Duodenal mucosa (tissue), 2 donors: Measurements from ENCODE around the gene IL6.

Source experiments
- H3K27ac ChIP-seq: one replicate; pipeline ENCODE4 v1.7.0; 2013; ENCODE audit warnings: low read depth, low read length
- H3K27me3 ChIP-seq, 2 donors: one replicate each; pipeline ENCODE4 v1.7.0; 2013; ENCODE audit warnings: low read length in 2 of 2, control low read depth in 1 of 2; ENCODE audit not compliant: insufficient read depth in 2 of 2, control insufficient read depth in 1 of 2
- H3K36me3 ChIP-seq, 2 donors: one replicate each; pipeline ENCODE4 v1.7.0; 2013; ENCODE audit warnings: low read length in 2 of 2, control low read depth in 1 of 2; ENCODE audit not compliant: insufficient read depth in 2 of 2, control insufficient read depth in 1 of 2
- H3K4me1 ChIP-seq, 2 donors: one replicate each; pipeline ENCODE4 v1.7.0; 2013; ENCODE audit warnings: low read length in 2 of 2, control low read depth in 1 of 2; ENCODE audit not compliant: insufficient read depth in 2 of 2, control insufficient read depth in 1 of 2
- H3K4me3 ChIP-seq, 2 donors: one replicate each; pipeline ENCODE4 v1.7.0; 2013; ENCODE audit warnings: low read length in 2 of 2, low read depth in 1 of 2
- H3K9ac ChIP-seq, 2 donors: one replicate each; pipeline ENCODE4 v1.7.0; 2013; ENCODE audit warnings: low read length in 2 of 2, low read depth in 1 of 2
- H3K9me3 ChIP-seq, 2 donors: one replicate each; pipeline ENCODE4 v1.7.0; 2013; ENCODE audit warnings: low read length in 2 of 2, control low read depth in 1 of 2; ENCODE audit not compliant: control insufficient read depth in 1 of 2

The IL6 gene

DNA sequence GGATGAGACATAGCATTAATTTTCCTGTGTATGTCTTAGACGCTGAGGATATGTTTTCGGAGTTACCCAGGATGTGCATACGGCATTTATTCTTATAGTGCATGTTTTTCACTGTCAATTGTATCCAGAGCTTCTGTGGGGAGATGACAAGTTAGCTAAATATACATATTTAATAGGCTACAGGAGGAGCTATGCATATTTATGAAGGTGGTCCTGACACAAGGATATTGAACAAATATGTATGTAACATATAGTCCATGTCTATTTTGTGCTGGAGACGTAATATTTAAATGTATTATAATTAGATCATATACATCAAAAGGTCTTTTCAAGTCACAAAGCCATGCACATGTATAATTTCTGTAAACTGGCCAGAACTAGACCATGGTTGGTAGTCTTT lies 16.0 kb downstream of the IL6 start:
- no peaks in the 10 kb centered on the region for H3K36me3 ChIP-seq
- H3K27ac ChIP-seq, result no peak overlapping the region
- no peak overlapping the region for H3K9ac ChIP-seq
- no peaks in the 10 kb centered on the region for H3K4me1 ChIP-seq
- no peaks in the 10 kb centered on the region for H3K9me3 ChIP-seq
- no peaks in the 10 kb centered on the region for H3K27me3 ChIP-seq
- H3K4me3 ChIP-seq, result no peak overlapping the region

DNA sequence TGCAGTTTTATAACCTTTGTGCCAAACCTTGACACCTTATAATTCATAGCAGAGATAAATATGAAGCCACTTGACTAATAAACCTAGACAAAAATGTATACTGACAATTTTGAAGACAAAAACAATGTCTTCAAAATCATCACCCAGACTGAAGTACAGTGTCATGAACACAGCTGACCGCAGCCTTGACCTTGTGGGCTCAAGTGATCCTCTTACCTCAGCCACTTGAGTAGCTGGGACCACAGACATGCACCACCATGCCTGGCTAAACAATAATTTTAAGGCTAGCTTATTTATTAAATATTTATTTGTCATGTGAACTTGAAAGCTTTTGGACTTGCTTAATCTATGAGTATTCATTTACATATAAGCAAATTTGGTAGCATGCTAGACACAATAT lies 24.3 kb downstream of the IL6 start:
- no peaks in the 10 kb centered on the region for H3K36me3 ChIP-seq
- no peak overlapping the region for H3K27ac ChIP-seq
- no peaks in the 10 kb centered on the region for H3K9me3 ChIP-seq
- no peaks in the 10 kb centered on the region for H3K27me3 ChIP-seq
- no peak overlapping the region for H3K4me3 ChIP-seq
- no peak overlapping the region for H3K9ac ChIP-seq
- H3K4me1 ChIP-seq, result no peaks in the 10 kb centered on the region

DNA sequence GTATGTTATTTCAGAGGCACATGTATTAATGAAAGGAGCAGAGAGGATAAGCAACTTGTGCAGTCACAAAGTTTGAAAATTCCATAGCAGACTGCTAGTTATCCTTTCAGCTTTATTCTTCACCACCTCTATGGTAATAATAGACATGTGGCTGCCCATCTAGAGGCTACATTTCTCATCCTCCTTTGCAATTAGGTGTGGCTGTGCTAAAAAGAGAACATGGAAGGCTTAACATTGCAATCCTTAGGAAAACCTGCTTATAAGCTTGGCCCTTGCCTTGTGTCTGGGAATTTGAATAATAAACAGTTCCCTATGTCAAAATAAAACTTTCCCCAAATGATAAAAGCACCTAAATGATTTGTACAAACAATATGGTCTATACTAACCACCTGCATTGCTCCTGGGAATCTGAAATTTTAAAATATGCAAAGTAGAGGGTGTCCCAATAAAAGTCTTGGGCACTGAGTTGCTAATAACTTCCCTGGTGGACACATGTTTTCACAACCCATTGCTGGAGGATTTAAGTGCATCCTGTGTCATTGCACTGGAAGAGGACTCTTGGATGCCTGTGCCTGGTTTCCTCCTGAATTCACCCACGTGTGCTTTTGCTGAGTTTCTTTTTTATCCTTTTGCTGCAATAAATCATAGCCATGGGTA lies 30.5 kb downstream of the IL6 start:
- H3K27me3 ChIP-seq, result no peaks in the 10 kb centered on the region
- no peaks in the 10 kb centered on the region for H3K36me3 ChIP-seq
- H3K9ac ChIP-seq, result no peak overlapping the region
- no peak overlapping the region for H3K4me3 ChIP-seq
- no peaks in the 10 kb centered on the region for H3K9me3 ChIP-seq
- H3K4me1 ChIP-seq, result no peaks in the 10 kb centered on the region
- H3K27ac ChIP-seq, result no peak overlapping the region

DNA sequence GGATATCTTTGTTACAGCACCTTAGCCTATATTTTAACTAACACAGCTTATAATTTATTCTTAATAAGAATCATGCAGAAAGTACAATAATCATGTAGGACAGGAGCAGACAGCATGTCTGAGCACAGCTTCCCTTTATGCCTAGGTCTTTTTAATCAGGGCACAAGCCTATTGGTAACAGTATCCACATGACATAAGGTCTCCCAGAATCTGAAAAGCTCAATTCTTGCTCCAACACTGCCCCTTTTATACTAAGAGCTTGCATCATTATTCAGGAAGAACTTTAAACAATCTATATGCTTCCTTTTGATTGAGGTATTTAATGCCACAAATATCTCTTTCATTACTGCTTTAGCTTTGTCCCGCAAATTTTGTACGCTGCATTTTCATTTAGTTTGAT lies 31.6 kb downstream of the IL6 start:
- Histone ChIP-seq H3K9ac (no peak overlapping the region), H3K27me3 (no peaks in the 10 kb centered on the region), H3K4me3 (no peak overlapping the region), H3K9me3 (no peaks in the 10 kb centered on the region), H3K4me1 (no peaks in the 10 kb centered on the region), H3K27ac (no peak overlapping the region), H3K36me3 (no peaks in the 10 kb centered on the region)

DNA sequence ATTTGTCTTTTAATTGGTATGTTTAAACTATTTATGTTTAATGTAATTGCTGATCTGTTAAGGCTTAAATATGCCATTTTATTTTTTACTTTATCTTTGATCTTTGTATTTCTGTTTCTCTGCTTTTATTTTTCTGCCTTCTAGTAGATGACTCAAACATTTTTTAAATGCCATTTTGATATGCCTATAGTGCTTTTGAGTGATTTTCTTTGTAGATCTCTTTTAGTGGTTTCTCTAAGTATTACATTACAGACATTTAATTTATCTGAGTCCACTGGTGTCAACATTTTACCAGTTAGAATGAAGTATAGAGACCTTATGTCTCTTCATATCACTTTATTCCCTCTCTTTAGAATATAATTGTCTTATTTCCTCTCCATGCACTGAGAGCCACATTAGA lies 32.7 kb downstream of the IL6 start:
- no peak overlapping the region for H3K9ac ChIP-seq
- H3K9me3 ChIP-seq, result no peaks in the 10 kb centered on the region
- H3K36me3 ChIP-seq, result no peaks in the 10 kb centered on the region
- no peaks in the 10 kb centered on the region for H3K27me3 ChIP-seq
- H3K4me3 ChIP-seq, result no peak overlapping the region
- H3K4me1 ChIP-seq, result no peaks in the 10 kb centered on the region
- no peak overlapping the region for H3K27ac ChIP-seq

DNA sequence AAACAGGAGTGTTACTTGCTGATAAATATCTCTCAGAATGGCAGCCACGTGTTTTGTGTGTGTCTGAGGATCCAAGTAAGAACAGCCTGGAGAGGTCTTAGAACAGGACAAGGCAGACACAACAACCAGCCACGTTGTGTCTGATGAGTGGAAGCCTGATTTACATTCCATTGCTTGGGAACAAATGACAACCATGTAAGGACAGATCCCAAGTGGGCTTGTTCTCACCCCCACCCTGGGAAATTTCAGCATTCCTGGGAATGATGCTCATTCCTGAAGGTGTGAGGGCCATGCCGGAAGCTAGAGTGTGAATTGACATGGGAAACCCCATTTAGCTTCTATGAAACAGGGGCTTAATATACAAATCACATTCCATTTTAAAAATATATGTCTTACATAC lies 35.9 kb downstream of the IL6 start:
- Histone ChIP-seq H3K27ac (no peak overlapping the region), H3K27me3 (no peaks in the 10 kb centered on the region), H3K36me3 (no peaks in the 10 kb centered on the region), H3K9me3 (no peaks in the 10 kb centered on the region), H3K9ac (no peak overlapping the region), H3K4me1 (no peaks in the 10 kb centered on the region), H3K4me3 (no peak overlapping the region)

DNA sequence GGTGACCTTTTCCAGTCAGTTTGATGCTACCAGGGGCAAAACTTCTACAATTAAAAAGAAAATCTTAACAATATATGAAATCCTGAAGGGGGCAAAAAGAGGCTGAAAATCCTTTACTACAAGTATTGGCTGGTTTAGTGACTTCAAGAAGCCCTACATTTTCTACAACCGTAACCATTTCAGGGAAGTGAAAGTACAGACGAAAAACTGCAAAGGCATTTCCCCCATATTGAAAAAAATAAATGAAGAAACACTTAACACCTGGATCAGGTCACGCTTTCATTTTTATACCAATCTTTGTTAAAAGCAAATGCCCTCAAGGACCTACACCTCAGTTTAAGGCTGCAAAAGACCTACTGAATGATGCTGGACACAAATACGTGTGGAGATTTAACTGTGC lies 38.6 kb downstream of the IL6 start:
- Histone ChIP-seq H3K27me3 (no peaks in the 10 kb centered on the region), H3K9ac (no peak overlapping the region), H3K9me3 (no peaks in the 10 kb centered on the region)

DNA sequence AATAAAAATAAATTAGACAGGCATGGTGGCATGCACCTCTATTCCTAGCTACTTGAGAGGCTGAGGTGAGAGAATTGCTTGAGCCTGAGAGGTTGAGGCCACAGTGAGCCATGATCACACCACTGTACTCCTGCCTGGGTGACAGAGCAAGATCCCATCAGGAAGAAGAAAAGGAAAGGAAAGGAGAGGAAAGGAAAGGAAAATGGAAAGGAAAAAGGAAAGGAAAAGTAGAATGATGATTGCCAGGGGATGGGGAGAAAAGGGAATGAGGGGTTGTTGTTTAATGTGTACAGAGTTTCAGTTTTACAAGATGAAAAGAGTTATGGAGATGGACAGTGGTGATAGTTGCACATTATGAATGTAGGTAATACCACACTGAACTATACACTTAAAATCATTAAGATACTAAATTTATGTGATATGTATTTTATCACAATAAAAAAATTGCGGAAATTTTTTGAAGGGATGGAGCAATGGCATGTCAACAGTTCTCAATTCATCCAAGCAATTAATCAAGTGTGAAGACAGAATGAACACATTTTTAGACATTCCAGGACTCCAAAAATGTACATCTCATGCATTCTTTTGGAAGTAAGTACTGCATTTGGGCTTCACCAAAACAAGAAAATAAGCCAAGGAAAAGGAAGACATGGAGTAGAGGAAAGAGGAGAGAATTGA lies 44.3 kb downstream of the IL6 start:
- no peaks in the 10 kb centered on the region for H3K4me1 ChIP-seq
- H3K36me3 ChIP-seq, result no peaks in the 10 kb centered on the region
- H3K27ac ChIP-seq, result no peak overlapping the region
- no peaks in the 10 kb centered on the region for H3K27me3 ChIP-seq
- no peak overlapping the region for H3K9ac ChIP-seq
- no peaks in the 10 kb centered on the region for H3K9me3 ChIP-seq
- no peak overlapping the region for H3K4me3 ChIP-seq

More for the DNA sequence above, 38.6 kb downstream of the IL6 start:
- Histone ChIP-seq H3K27ac (no peak overlapping the region), H3K4me1 (no peaks in the 10 kb centered on the region), H3K36me3 (no peaks in the 10 kb centered on the region), H3K4me3 (no peak overlapping the region)

DNA sequence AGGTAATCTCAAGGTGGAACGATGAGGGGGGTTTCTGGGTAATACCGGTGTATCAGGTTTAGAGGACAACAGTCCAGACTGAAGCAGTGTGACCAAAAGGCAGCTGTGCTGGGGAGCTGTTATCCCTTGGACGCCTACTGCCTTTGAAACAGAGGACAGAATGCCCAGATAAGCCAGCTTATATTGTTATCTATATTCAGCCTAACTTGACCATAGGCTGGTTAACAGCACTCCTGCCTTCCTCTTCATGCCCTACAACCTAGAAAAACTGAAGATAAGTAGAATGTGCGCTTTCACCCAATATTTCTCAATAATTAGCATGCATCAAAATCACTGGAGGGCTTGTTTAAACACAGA lies 44.9 kb downstream of the IL6 start:
- no peaks in the 10 kb centered on the region for H3K9me3 ChIP-seq
- H3K36me3 ChIP-seq, result no peaks in the 10 kb centered on the region
- no peak overlapping the region for H3K9ac ChIP-seq
- no peaks in the 10 kb centered on the region for H3K27me3 ChIP-seq
- no peak overlapping the region for H3K4me3 ChIP-seq
- H3K4me1 ChIP-seq, result no peaks in the 10 kb centered on the region
- H3K27ac ChIP-seq, result no peak overlapping the region

DNA sequence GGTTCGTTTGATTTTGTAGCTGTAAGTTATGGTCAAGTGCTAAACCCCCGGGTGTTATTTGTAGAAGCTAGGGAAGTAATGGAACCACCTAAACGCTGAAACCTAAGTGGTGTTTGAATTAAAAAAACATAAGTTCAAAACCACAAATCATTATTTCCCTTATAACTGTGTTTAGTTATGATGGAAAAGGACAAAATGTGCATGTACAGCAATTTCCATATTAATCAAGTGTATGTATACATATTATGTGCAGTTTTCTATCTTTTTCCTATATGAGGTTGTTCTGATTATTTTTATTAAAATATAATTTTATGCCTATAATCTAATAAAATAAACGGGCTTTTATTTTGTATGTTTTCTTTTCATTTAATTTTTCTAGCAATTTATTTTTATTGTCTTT lies 45.9 kb downstream of the IL6 start:
- no peaks in the 10 kb centered on the region for H3K4me1 ChIP-seq
- H3K4me3 ChIP-seq, result no peak overlapping the region
- no peaks in the 10 kb centered on the region for H3K9me3 ChIP-seq
- H3K36me3 ChIP-seq, result no peaks in the 10 kb centered on the region
- no peak overlapping the region for H3K27ac ChIP-seq
- no peaks in the 10 kb centered on the region for H3K27me3 ChIP-seq
- H3K9ac ChIP-seq, result no peak overlapping the region
